Central memory CD4-positive, alpha-beta T cell (primary cell): ENCODE measurements around the gene SAMD7.
A peak's percentile ranks its signal among the peaks of the same experiment; 100 is the strongest.

Source experiments
- DNase-seq: peaks from one replicate; pipeline ENCODE4 v3.0.0; 2022

SAMD7 gene

DNA sequence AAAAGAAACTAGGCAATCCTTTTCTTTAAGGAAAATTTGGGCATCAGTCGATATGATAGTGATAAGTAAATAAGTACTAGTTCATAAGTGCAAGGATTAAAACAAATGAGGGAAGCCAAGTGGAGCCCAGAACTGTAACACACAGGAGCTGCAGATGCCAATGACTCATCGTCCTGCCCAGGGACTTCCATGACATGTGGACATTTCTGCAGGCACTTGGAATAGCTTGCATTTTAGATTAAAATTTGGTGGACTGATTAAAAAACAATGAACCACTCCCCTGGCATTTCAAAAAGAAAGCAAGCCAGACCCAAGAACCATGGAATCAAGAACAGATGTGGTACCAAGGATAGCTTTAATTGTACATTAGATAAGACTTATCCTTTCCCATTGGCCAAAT lies 2.9 kb downstream of the SAMD7 start:
- no peak for DNase-seq

DNA sequence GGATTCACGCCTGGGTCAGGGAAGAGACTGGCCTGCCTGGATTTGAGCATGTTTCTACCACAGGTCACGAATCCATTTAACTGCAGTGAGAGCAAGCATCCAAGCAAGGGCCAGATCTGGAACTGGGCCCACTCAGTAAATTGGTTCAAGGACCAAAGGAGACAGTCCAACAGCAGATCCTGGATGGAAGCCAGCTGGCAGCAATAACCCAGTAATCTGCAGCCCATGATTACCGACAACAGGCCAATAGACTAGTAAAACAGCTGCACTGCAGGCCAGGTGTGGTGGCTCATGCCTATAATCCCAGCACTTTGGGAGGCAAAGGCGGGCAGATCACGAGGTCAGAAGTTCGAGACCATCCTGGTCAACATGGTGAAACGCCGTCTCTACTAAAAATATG lies 11.8 kb downstream of the SAMD7 start:
- DNase-seq = no peak

DNA sequence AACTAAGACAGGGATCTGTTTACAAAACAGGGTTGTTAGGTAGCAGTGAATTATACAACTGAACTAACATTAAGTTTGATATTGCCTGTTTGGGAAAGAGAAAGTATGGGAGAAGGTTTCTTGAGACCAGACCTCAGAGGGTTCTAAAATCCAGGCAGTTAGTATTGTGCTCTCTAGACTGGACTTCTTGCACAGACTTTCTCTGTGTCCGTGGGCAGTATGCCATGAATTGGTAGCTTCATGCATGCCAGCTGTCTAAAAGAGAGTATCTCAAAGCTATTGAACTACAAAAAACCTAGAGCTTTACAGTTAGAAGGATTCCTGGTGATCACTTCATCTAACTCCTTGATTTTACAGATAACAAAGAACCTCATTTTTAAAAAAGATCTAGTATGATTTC lies 12.5 kb downstream of the SAMD7 start:
- DNase-seq = no peak

DNA sequence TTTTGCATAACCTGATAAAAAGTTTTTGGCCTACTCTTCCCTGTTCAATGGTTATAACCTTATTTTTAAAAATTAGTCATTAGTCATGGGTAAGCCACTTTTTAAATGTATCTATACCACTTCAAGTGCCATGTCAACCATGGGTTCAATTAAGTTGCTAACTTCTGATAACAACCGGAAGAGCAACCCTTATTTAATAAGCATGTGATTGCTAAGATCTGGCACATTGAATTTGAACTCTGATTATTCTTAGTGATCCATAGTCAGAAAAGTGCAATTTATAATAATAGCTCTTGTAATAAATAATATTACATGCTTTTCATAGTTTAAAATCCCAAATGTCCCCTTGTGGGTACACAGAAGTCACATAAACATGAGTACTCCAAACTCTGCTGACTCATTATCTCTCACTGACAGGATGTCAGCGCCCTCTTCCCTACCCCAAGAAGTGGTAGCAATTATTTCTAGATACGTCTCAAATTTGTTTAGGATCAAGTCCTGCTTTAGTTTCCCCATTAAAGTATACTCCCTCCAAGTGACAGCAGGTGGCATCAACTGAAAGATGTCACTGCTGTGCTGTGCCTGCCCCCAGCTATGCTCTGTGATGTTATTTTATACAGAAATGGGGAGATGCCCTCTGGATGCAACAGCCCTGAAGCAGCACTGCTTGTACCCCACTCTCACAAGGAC lies 18.6 kb downstream of the SAMD7 start:
- DNase-seq = no peak

DNA sequence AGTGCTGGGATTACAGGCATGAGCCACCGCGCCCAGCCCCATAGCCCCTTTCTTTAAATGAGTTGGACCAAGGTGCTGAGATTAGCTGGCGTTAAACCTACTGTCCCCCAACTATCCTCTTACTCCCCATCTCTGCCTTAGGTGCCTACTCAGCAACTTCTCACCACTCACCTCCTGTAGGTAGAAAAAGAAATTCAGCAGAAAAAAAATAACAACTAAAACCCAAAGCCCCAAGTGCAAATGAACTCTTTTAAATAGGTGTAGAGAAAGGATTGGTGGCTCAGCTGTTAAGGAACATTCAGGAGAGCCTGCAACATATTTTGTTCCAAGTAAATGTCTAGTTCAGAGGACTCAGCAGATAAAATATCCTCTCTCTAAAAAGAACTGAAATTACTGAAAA lies 19.5 kb downstream of the SAMD7 start:
- DNase-seq = no peak

DNA sequence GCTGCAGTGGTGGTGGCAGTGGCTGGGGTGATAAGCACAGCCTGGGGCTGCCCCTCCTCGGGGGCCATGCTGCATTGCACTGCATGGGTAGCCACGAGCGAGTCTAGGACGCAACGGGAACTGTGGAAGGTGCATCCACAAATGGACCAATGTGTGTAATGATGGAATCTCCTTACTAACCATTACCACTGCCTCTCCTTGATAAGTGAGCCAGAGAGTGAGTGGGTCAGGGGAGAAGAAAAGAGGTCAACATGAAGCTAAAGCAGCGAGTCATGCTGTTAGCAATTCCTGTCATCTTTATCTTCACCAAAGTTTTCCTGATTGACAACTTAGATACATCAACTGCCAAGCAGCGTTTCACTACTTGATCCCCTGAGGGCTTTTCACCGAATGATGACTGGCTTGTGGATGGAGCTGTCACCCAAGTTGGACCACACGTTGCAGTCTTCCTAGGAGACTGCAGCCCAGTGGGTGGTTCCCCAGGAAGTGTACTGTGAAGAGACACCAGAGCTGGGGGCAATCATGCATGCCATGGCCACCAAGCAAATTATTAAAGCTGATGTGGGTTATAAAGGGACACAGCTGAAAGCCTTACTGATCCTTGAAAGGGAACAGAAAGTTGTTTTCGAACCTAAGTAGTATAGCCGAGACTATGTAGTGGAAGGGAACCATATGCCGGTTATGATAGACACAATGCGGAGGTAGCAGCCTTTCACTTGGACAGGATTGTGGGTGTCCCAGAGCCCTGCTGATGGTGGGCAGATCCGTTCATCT lies 20.6 kb downstream of the SAMD7 start:
- DNase-seq = no peak

DNA sequence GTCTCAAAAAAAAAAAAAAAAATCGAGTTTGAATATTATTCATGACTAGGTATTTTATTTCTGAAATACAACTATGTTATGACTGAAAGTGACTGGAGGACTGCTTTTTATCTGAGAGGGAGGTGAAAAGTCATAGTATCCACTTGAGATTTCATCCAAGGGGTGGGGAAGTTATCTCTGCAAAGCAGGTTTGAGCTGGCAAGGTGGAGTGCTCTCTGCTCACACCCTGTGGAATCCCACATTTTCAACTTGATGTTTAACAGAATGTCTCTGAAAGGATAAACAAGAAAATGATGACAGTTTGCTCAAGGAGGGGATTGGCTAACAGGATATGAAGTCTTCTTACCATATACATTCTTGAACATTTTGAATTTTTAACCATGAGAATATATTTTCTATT lies 27.9 kb downstream of the SAMD7 start:
- no peak for DNase-seq

DNA sequence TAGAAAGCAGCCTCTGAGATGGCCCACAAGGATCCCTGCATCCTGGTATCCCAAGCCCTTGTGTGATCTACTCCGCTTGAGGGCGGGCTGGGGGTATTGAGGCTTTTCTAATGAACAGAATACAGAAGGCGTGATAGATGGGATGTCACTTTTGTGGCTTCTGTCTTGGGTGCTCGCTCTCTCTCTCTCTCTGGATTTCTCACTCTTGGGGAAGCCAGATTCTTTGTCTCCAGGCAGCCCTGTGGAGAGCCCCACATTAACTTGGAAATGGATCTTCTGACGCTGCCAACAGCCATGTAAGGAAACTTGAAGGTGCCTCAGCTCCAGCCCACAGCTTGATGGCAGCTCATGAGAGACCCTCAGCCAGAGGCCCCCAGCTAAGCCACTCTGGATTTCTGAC lies 28.4 kb downstream of the SAMD7 start:
- no peak for DNase-seq

DNA sequence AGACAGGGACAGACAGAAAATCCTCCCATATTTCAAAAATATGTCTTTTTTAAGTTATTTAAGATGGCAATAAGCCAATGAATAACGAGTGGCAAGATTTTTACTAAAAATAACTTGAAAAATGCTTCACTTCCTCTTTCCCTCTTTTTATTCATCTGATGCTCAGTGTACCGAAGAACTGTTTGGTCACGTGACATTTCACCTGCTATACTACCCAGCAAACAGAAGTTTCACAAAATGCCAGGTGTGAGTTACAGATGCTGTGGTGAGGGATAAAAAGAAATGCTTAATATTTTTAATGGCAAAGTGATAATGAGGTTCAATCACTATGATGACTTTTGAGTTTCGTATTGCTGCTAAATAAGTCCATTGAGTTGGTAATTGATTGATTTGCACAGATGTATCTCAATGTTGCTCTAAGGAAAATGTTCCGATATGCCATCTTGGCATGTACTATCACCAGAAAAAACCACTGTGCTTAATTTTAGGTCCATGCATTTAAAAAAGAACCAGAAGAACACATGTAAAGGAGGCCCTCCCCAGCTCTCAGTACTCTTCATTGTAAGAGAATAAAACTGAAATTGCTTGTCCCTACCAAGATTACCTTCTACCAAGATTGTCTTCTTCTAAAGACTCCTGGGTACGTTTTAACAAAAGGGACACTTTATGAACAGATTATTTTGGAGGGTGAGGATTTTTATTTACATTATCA lies 29.3 kb downstream of the SAMD7 start:
- DNase-seq = no peak

DNA sequence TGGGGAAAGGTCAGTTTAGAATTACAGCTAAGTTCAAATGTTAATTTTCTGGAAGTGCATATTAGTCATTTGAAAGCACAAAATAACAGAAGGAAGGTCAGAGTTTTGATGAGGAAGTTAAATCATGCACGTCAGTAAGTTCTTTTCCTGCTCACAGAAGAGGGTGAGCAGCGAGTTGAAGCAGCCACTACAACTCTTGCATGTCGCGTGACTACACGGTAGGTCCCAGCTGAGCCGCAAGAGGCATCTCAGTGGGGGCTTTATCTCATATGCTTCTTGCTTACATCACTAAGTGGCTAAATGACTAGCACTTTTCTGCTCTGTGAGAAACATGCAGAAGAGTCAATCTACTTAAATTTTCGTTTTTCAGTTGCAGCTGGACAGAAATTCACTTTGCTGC lies 33.9 kb downstream of the SAMD7 start:
- DNase-seq = no peak

DNA sequence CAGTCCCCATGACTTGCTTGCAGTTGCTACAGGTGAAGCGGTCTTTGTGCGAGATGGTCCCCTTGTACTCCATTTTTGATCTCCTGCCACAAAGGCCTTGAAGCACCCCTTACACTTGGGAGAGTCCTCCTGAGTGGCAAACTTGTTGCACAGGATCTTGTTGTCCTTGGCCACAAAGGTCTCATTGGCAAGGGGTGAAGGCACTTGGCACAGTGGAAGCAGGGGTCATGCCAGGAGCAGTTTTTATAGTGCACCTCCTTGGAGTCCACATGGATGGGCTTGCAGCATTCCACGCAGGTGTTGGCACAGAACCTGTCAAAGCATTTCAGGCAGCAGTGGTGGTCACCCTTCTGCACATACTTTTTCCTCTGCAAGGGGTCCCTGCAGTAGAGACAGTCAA lies 35.0 kb downstream of the SAMD7 start:
- no peak for DNase-seq

DNA sequence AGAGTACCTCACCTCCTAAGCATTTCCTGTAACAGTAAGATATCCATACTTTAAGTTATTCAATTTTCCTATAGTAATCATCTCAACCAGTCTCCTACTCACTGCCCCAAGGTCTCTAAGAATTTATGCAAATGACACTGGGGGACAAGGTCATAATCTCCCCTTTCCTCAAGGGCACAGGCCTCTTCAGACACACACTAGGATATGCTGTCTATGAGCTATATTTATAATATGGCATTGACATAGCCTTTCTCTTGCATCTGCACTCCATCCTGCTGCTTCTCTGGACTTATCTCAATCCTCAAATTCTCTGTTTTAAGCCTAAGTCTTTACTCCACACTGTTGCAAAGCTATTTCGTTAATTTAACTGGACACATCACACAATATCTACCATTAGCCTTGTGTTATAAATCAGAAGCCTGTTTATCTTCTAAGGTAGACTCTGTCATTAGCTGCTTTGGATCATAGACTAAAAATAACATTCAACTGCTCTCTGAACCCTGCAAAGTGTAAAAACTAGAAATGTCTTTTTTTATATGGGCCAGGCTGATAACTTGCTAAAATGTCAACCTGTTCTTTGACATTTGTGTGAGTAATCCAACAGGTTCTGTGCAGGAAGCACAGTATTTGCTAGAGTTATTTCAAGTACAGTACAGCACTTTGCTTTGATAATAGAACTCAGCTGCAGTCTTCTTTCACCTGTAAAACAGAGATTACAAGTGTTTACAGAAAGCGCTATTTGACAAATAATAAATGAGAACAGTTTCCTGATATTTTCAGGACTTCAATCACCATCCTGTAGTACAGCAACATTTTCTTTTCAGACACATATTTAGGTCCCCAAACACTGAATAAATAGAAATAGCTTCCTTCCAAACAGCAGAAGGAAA lies 37.4 kb downstream of the SAMD7 start:
- DNase-seq = no peak

DNA sequence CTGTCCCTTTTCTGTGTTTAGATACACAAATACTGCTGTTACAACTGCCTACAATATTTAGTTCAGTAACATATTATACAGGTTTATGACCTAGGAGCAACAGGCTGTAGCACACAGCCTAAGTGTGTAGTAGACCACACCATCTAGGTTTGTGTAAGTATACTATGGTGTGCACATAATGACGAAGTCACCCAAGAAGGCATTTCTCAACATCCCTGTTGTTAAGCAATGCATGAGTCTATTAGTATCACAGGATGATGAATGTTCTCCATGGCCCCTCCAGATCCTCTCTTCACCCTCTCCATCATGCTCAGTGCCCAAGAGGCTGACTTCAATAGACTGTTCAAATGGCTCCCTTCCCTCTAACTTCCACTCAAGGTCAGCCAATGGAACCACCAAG lies 40.7 kb downstream of the SAMD7 start:
- no peak for DNase-seq

DNA sequence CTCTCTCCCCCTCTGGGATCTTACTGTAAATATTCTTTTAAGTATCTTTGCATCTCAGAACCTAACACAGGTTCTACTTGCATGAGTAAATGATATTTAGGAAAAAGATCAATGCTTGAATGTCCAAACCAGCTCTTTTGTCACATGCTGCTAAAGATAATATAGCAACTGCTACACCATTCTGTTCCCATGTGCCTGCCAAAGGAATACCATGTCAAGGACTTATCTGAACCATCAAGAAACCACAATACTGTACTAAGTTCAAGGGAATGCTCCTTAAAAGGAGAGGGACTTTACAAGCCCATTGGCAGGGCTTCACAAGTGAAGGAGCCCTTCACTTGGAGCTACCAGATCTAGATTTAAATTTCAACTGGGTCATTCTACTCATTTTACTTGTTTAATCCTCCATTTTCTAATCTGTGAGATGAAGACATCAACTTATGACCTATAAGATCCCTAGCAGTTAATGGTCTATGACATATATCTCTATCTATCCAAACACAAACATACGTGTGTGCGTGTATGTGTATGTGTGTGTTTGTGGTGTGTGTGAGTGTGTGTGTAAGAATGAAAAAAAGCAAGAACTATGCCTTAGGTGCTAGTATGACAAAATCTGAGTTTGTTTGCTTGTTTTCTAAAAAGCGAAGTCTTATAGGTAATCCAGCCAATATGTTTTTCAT lies 42.2 kb downstream of the SAMD7 start:
- no peak for DNase-seq

DNA sequence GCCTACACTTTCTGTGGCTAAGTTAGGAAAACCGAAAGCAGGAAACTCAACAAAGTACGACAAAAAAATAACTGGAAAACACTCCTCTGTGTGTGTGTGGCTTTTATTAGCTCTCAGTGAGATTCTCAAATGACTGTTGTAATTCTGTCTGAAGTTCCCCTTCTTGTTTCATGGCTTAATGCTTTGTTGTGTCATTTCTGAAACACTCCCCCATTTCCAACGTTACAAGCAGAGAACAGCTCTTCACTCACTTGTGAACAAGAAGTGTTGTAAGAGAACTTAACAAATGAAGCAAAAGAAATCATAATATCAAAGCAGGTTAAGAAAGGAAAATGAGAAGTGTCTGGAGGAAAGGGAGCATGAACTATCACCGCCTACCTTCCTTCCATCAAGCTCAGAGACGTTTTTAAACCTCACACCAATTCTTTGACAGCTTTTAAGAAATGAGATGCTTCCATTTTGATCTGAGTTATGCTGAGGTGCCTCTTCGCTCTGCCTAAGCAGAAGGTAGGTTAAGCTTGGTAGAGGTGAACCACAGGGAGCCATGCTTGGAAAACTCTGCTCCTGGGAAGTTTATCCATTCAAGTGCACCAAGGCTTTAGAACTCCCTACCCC lies 42.9 kb downstream of the SAMD7 start:
- DNase-seq = no peak

DNA sequence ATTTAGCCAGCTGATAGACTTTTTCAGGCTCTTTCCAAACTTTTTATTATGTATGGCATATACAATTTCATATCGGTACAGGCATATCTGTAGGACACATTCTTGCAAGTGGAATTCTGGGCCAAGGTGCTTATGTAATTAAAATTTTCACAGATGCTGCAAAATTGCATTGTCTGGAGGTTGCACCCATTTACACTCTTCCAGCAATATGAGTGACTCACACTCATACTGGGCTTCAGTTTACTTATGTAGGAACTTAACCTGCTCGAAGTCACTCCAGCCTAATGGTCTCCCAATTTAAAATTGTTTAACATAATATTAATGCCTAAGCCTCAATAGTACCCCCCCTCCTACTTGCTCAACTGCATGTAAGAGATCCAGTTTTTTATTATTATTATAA lies 44.0 kb downstream of the SAMD7 start:
- no peak for DNase-seq

DNA sequence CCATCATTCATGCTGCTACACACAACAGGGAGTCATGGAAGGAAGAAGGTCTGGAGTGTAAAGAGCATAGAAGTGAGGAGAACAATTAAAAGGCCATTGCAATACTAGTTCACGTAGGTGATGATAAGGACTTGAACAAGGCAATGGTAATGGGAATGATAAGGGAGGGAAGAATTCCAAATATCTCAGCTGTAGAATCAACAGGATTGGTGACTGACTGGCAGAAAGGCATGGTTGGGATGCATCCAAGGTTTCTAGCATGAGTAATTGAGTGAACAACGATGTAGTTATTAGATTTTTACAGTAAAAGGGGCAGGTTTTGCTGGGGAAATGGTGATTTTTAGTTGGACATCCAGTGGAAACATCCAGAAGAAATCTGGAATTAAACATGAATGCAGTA lies 52.8 kb downstream of the SAMD7 start:
- no peak for DNase-seq

DNA sequence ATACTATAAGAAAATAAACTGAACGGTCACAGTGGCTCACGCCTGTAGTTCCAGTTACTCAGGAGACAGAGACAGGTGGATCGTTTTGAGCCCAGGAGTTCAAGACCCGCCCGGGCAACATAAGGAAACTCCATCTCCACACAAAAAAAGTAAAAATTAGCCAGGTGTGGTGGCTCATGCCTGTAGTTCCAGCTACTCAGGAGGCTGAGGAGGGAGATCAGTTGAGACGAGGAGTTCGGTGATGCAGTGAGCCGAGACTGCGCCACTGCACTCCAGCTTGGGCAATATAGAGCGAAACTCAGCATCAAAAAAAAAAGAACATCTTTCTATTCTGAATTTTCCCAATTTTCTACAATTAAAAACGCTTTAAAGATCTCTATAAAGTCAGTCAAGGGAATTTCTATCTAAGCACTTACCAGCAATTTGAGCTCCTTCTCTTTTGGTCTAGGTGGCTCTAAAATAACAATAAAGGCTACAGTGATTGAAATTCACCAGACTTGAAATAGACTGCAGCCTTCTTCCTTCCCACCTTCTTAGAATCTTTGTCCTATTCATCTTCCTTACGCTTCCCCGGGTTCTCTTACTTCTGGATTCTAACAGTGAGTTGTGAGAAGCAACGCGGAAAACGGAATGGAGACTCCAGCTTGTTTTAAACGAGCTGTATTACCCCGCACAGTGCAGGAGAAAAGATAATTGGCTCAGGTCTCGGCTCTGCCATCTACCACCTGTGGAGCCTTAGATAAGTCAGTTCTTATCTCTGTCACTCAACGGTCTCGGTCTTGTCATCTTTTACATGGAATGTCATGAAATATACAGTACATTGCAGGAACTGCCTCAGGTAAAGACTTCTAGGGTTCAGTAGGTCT lies 54.4 kb downstream of the SAMD7 start:
- DNase-seq = no peak

DNA sequence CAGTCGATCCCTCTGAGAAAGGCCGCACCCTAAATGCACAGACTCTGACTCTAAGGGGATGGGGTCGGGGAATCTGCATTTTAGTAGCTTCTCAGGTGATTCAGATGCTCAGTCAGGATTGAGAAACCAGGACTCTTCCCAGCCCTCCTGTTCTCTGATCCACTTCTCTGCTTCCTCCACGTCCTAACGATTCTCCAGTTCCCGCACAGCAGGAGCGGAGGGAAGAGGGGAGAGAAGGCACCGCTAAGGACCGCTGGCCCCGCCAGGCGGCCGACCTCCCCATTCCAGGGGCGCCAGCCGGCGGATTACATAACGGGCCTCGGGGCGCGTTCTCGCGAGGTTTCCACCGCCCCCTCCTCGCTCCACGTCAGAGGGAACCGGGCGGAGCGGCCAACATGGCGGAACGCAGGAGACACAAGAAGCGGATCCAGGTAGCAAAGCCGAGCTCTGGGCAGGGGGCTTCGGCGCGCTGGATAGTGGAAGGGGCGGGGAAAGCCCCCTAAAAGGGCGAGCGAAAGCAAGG lies 55.1 kb downstream of the SAMD7 start, which contains the start of gene SEC62:
Gene SEC62 (plus strand): TSS at position 380 of the 523 bp plus-strand sequence. CDS start 16 bp downstream, at position 396.
- DNase-seq = peak; percentile 95
